ENCODE results near the gene USHBP1.
A peak's percentile ranks its signal among the peaks of the same experiment; 100 is the strongest.

GRCh38 chr19:17255150-17255621 is 9.4 kb downstream of the USHBP1 start:
- TF ChIP-seq CTCF (IDR thresholded peaks at IDR 0.05) (no peak), POLR2A (IDR thresholded peaks at IDR 0.05) (peak in 1 of 4 donors; percentile 20), POLR2AphosphoS5 (IDR thresholded peaks at IDR 0.05) (no peak)

All from upper lobe of left lung (tissue), 4 donors.